ENCODE data around the gene TNFRSF6B.

The TNFRSF6B gene

GRCh38 chr20:63698739-63699465, 2.5 kb downstream of the TNFRSF6B start:
- peak; percentile 75 for DNase-seq

- no peak for DNase-seq
These were observed 3.2 kb downstream of the TNFRSF6B start for GRCh38 chr20:63699466-63700198.

- no peak for DNase-seq
These were observed 4.0 kb downstream of the TNFRSF6B start for GRCh38 chr20:63700199-63701050.

GRCh38 chr20:63701051-63701328, 4.5 kb downstream of the TNFRSF6B start:
- DNase-seq, result no peak

GRCh38 chr20:63701329-63702035, 5.0 kb downstream of the TNFRSF6B start:
- DNase-seq, result no peak

- DNase-seq, result no peak
These were observed 5.7 kb downstream of the TNFRSF6B start for GRCh38 chr20:63702036-63702665.

- no peak for DNase-seq
These were observed 6.5 kb downstream of the TNFRSF6B start for GRCh38 chr20:63702751-63703470.

GRCh38 chr20:63703471-63703975, 7.1 kb downstream of the TNFRSF6B start:
- DNase-seq, result no peak

- DNase-seq, result no peak
These were observed 7.7 kb downstream of the TNFRSF6B start for GRCh38 chr20:63703976-63704748.

GRCh38 chr20:63704749-63705117, 8.3 kb downstream of the TNFRSF6B start:
- DNase-seq, result no peak

GRCh38 chr20:63705232-63706026, 9.0 kb downstream of the TNFRSF6B start:
- DNase-seq, result no peak

GRCh38 chr20:63706027-63706695, 9.7 kb downstream of the TNFRSF6B start:
- DNase-seq, result no peak

- no peak for DNase-seq
These were observed 10.6 kb downstream of the TNFRSF6B start for GRCh38 chr20:63706852-63707557.

GRCh38 chr20:63707558-63708300, 11.3 kb downstream of the TNFRSF6B start, which contains the start of the genes ARFRP1 and ZGPAT:
Gene ARFRP1 (minus strand): TSS chr20:63707976. CDS start chr20:63707091, 885 bp downstream.
Gene ZGPAT (plus strand): TSS chr20:63708039. CDS start chr20:63708581, 542 bp downstream.
- peak; percentile 89 for DNase-seq

- no peak for DNase-seq
These were observed 12.1 kb downstream of the TNFRSF6B start for GRCh38 chr20:63708301-63709148.

- DNase-seq, result no peak
These were observed 12.7 kb downstream of the TNFRSF6B start for GRCh38 chr20:63709149-63709527.

All from NCI-H226 (cell line).